Astrocyte of the spinal cord (primary cell): ENCODE data around the gene SETD3.

Experiments used
- DNase-seq: peaks from one replicate; pipeline ENCODE4 v3.0.0; 2011; ENCODE audit warnings: low read depth, low spot score
- H3K4me3 ChIP-seq: 2 replicates; pipeline ENCODE4 v1.5.1; 2011; ENCODE audit warnings: low read depth, mild to moderate bottlenecking, low read length, moderate library complexity
- CTCF ChIP-seq: IDR thresholded peaks from 2 replicates; pipeline ENCODE4 v1.5.1; 2012; ENCODE audit warnings: low read depth, mild to moderate bottlenecking, low read length, inconsistent platforms
- in situ Hi-C: cut with HindIII; loops from 2 replicates; pipeline ENCODE4 v1.10.0; 2017; ENCODE audit warnings: low sequenced_read_pairs

SETD3 gene

DNA sequence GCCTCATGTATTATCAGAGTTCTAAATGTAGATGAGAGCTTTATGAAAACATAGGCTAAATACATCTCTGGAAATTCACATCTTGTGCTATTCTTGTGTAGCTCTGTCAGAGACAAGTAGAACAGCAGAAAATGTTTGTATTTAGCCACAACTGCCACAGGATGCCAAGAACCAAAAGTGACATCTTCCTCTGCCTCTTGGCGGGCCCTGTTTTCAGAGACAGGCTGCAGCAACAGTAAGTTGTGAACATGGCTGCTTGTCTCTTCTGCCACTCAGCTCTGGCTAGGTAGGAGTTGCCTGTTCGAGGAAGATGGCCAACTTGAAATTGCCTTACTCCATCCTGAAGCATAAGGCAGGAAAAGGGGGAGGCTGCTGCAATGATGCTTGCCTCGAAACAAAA lies 30.4 kb downstream of the SETD3 start:
- H3K4me3 ChIP-seq, result no peak overlapping the region
- TF ChIP-seq CTCF, result no peak
- in situ Hi-C loops, result no loop called here
- no peak for DNase-seq

DNA sequence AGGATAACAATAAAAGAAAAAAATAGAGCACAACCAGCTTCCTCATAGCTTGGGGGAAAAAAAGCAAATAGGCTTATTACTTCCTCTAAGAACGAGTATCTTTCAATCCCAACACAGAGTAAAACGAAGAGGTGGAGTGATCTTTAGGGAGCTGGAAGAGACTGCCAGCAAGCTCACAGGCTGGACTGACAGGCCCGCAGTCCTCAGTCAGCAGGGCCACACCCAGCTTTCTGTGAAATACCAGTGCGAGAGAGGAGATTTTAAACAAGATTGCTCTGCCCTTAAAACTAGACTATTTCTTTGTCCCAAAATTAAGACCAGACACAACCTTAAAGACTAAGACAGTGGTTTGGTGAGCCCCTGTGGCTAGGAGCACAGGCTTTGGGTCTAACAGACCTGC lies 32.9 kb downstream of the SETD3 start:
- in situ Hi-C loops, result no loop called here
- no peak overlapping the region for H3K4me3 ChIP-seq
- DNase-seq, result no peak
- TF ChIP-seq CTCF, result no peak

GRCh38 chr14:99445931-99446330 lies 34.7 kb downstream of the SETD3 start:
- DNase-seq, result no peak
- no peak overlapping the region for H3K4me3 ChIP-seq
- TF ChIP-seq CTCF, result no peak
- in situ Hi-C loops, result no loop called here

DNA sequence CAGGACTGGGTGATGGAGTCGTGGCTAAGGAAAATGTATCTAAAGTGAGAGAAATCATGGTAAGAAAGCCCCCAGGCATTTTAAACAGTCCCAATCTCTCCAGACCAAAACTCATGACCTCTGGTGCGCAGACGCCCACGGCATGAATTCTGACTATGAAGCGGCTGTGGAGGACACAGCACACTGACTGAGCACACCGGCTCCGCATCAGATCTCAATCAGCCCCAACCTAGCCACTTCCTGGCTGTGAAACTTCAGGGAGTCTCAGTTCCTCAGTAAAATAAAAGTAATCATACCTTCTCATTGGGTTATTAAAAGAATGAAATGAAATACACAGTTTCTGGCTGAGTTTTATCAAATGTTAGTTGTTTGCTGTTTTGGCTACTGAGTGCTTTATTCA lies 38.7 kb downstream of the SETD3 start:
- no peak overlapping the region for H3K4me3 ChIP-seq
- DNase-seq, result no peak
- in situ Hi-C loops, result no loop called here
- TF ChIP-seq CTCF, result no peak

DNA sequence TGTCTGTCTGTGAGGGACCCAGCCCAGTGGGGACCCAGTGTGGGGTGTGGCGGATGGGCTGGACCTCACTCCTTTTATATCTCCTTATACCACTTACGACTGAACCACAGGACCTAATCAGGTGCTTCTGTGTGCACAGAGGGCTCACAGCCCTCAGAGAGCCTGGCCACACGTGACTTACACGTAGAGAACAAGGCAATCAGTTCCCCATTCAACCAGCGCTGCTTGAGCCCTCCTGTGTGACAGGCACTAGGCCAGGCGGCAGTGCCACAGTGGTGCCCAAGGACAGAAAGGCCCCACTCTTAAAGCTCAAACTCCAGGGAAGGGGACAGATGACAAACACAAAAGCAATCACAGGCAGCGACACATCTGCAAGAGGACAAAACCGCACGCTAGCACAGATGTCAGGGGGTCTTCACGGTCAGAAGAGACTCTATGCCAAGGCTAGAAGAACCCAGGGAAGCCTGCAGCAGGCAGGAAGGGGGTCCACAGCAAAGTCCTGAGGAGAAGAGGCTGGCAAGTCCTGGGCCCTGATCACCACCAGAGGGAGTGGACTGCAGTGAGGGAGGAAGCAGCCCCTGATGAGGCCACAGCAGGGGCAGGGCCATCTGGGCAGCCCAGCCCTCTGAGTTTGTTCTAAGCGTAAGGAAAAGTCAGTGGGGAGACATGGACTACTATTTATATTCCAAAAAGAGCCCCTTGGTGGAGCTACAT lies 39.3 kb downstream of the SETD3 start:
- H3K4me3 ChIP-seq, result no peak overlapping the region
- in situ Hi-C loops, result no loop called here
- no peak for DNase-seq
- TF ChIP-seq CTCF, result peak; percentile 44

- in situ Hi-C loops, result no loop called here
- DNase-seq, result no peak
- TF ChIP-seq CTCF, result no peak
- H3K4me3 ChIP-seq, result no peak overlapping the region
These were observed 40.4 kb downstream of the SETD3 start for GRCh38 chr14:99440278-99440677.
